ENCODE results near the gene PRICKLE2. TPM values are rescaled to one million over a fixed set of nuclear protein-coding genes. Genes with fewer than 3 reads are reported as not detected.

The PRICKLE2 gene
- total and polyA plus RNA-seq, 2 donors (not counting 3 experiments of a cell fraction or from before 2014, with no cell fraction given) = 3.0 to 7.1 TPM

GRCh38 chr3:64270866-64271260, 45.6 kb upstream of the PRICKLE2 start:
- FAIRE-seq (no peak), DNase-seq (ENCODE audit: low read depth, low spot score) (no peak)
- H3K79me2 ChIP-seq (ENCODE audit: control insufficient read depth, insufficient read depth, low read length) = no peaks in the 10 kb centered on the region
- ChIA-PET POLR2A (no interaction called here), CTCF (interaction anchor here (0.9 kb wide), 1 partner anchor 46 kb away, joined by 3 read pairs; the partner anchor contains the start of gene PRICKLE2)
- intact Hi-C loops (cut with micrococcal nuclease) = no loop called here
- peaks cover 11% of the 10 kb centered on the region for H3K4me1 ChIP-seq (ENCODE audit: control insufficient read depth, extremely low read depth, insufficient read depth, low read length)
- H3K36me3 ChIP-seq (ENCODE audit: control insufficient read depth in 2 of 2, extremely low read depth in 1 of 2, insufficient read depth in 2 of 2, low read length in 2 of 2) = no peaks in the 10 kb centered on the region
- TF ChIP-seq MYC (IDR thresholded peaks at IDR 0.05; ENCODE audit: low read depth, low read length) (no peak), FOS (IDR thresholded peaks at IDR 0.05; ENCODE audit: borderline replicate concordance, insufficient read depth, low read length) (no peak), POLR2A (IDR thresholded peaks at IDR 0.05; ENCODE audit: low read depth, low read length) (no peak), GATA2 (IDR thresholded peaks at IDR 0.05; ENCODE audit: insufficient read depth, insufficient read length, low read depth, low read length) (no peak), JUN (IDR thresholded peaks at IDR 0.05; ENCODE audit: borderline replicate concordance, insufficient read depth, insufficient read length, low read depth) (no peak), EZH2 (IDR thresholded peaks at IDR 0.05; ENCODE audit: borderline replicate concordance, low read depth, low read length, severe bottlenecking) (no peak), POLR2AphosphoS5 (IDR thresholded peaks at IDR 0.05; ENCODE audit: insufficient read depth, low read depth, low read length) (no peak)
- TF ChIP-seq, protein P1, sequence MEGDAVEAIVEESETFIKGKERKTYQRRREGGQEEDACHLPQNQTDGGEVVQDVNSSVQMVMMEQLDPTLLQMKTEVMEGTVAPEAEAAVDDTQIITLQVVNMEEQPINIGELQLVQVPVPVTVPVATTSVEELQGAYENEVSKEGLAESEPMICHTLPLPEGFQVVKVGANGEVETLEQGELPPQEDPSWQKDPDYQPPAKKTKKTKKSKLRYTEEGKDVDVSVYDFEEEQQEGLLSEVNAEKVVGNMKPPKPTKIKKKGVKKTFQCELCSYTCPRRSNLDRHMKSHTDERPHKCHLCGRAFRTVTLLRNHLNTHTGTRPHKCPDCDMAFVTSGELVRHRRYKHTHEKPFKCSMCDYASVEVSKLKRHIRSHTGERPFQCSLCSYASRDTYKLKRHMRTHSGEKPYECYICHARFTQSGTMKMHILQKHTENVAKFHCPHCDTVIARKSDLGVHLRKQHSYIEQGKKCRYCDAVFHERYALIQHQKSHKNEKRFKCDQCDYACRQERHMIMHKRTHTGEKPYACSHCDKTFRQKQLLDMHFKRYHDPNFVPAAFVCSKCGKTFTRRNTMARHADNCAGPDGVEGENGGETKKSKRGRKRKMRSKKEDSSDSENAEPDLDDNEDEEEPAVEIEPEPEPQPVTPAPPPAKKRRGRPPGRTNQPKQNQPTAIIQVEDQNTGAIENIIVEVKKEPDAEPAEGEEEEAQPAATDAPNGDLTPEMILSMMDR (IDR thresholded peaks at IDR 0.05; ENCODE audit: extremely low read depth in 1 of 2, insufficient read depth in 1 of 2, low read depth in 1 of 2, low read length in 2 of 2) = no peak
- TF ChIP-seq, protein P2, sequence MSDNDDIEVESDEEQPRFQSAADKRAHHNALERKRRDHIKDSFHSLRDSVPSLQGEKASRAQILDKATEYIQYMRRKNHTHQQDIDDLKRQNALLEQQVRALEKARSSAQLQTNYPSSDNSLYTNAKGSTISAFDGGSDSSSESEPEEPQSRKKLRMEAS (IDR thresholded peaks at IDR 0.05; ENCODE audit: insufficient read depth, insufficient read length) = no peak
- no peaks in the 10 kb centered on the region for H4K20me1 ChIP-seq (replicated peaks; ENCODE audit: control insufficient read depth, extremely low read depth, insufficient read depth, low read length)
- no peak overlapping the region for H2AFZ ChIP-seq (ENCODE audit: low read depth, low read length)
- no TSS peak for BruUV-seq (replicated peaks)
- H3K9me3 ChIP-seq (replicated peaks; ENCODE audit: control insufficient read depth, insufficient read depth, low read length) = no peaks in the 10 kb centered on the region
- no peak overlapping the region for H3K4me2 ChIP-seq (ENCODE audit: insufficient read depth, low read length)
- no peak overlapping the region for H3K4me3 ChIP-seq (replicated peaks in 1 of 3; ENCODE audit: insufficient read depth in 1 of 3, low read depth in 1 of 3, low read length in 3 of 3)
- no peaks in the 10 kb centered on the region for H3K9me1 ChIP-seq (replicated peaks; ENCODE audit: control insufficient read depth, extremely low read depth, insufficient read depth, low read length)
- dilution Hi-C loops (cut with MboI; ENCODE audit: extremely low pct_ligation_motif_present, low sequenced_read_pairs) = no loop called here
- peaks cover 5 to 12% of the 10 kb centered on the region in 2 experiments for H3K27me3 ChIP-seq (ENCODE audit: control insufficient read depth in 2 of 2, insufficient read depth in 2 of 2, low read length in 2 of 2)
- H3K9ac ChIP-seq (replicated peaks; ENCODE audit: extremely low read depth, insufficient read depth, low read length) = no peak overlapping the region
- no peak overlapping the region for H3K27ac ChIP-seq (ENCODE audit: insufficient read depth, low read depth, low read length)
